HG03378 (cell line): ENCODE measurements around the gene KLF15.

ENCODE experiments used
- ATAC-seq: cut with Tn5 transposase; IDR thresholded peaks from one replicate; pipeline ENCODE4 v1.9.1; 2021; ENCODE audit warnings: mild to moderate bottlenecking, moderate library complexity; ENCODE audit not compliant: unreplicated experiment

Gene KLF15

GRCh38 chr3:126364130-126364695, 7.0 kb upstream of the KLF15 start:
- no peak for ATAC-seq

- no peak for ATAC-seq
Measured at GRCh38 chr3:126361211-126361610, 4.0 kb upstream of the KLF15 start.

DNA sequence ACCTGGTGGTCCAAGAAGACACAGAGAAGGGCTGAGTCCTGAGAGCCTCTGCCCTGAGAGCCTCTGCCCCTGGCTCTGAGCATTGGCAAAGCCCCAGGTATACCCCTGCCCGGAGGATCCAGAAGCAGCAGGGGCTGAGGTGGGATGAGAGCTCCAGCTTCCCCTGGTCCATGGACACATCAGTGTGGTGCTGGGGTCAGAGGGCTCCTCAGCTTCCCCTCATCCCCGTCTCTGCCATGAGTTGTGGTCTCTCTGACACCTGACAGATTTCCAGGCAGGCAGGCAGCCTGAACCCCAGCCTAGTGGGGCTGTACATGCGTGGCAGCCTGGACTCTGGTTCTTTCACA, 3.5 kb upstream of the KLF15 start:
- no peak for ATAC-seq

GRCh38 chr3:126360046-126360713, 3.0 kb upstream of the KLF15 start:
- no peak for ATAC-seq

DNA sequence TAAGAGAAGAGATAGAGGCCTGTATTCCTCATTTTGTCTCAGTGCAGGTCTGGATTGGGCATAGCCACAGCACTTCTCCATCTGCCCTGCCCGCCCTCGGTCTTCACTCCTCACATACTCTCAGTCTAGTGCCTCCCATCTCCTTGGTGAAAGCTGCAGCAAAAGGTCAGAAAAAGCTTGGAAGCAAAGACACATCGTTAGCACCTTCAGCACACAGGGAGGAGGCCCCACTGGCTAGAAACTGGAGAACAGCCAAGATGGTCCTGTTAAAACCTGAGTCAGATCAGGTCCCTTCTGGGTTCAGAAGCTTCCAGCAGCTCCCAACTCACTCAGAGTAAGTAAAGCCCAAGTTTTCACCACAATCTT, 1.6 kb upstream of the KLF15 start:
- no peak for ATAC-seq

- no peak for ATAC-seq
Measured at GRCh38 chr3:126358038-126358815, 1.0 kb upstream of the KLF15 start.

GRCh38 chr3:126356373-126357264, 589 bp downstream of the KLF15 start:
- no peak for ATAC-seq

DNA sequence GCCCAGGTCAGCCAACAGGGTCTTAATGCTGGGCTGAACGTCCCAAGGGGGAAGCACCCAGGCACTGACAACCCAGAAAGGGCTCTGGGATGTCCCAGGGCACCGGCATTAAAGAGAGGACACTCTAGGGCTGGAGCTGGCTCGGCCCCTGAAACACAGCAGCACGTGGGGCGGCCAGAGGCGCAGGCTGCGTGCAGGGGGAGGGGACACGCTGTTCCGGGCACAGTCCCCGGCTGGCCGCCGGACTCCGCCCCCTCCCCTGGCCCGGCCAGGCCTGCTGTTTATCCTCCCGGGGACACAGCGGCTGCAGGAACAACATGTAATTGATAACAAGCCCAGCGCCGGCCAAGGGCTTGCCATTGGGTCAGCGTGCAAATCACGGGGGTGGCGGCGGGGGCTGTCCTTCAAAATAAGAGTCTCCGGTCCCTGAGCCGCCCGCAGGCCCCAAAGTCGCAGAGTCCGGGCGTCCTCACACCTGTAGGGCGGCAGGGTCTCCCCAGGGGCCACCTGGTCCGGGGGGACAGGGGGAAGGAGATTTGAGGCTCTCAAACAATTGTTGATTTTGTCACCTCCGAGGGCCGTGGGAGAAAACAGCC, 1.3 kb downstream of the KLF15 start:
- no peak for ATAC-seq

DNA sequence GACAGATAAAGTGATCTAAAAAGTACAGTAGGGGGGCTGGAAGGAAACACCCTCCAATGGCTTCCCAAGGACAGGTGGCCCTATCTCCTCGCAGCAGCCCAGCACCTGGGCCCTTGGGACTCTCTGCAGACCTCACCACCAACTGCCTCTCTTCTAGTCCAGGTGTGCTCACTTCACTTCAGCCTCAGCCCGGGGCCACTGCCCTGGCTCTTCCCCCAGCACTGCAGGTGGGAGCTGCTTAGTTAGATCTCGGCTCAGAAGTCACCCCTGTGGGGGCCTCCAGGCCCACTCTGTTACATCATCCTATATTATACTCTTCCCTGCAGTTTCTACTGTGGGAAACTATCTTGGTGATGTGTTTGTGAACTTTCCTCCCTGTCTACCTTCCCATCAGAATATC, 2.0 kb downstream of the KLF15 start:
- no peak for ATAC-seq

DNA sequence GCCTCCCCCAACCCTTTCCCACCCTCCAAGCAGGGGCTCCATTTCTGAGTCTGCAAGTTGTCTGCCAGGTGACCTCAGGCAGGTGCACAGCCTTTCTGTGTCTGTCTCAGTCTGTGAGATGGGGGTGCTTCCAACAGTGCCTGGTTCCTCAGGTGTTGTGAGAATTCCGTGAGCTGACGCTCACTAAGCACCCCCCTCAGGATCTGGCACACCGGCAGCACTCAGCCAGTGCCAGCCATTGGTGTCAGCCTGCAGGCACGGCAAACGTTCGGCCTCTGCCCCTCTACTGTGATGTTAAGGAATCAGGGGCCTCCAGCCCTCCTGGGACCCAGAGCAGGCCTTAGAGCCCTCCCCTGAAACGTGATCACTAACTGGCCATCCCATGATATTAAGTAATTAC, 2.4 kb downstream of the KLF15 start:
- no peak for ATAC-seq

DNA sequence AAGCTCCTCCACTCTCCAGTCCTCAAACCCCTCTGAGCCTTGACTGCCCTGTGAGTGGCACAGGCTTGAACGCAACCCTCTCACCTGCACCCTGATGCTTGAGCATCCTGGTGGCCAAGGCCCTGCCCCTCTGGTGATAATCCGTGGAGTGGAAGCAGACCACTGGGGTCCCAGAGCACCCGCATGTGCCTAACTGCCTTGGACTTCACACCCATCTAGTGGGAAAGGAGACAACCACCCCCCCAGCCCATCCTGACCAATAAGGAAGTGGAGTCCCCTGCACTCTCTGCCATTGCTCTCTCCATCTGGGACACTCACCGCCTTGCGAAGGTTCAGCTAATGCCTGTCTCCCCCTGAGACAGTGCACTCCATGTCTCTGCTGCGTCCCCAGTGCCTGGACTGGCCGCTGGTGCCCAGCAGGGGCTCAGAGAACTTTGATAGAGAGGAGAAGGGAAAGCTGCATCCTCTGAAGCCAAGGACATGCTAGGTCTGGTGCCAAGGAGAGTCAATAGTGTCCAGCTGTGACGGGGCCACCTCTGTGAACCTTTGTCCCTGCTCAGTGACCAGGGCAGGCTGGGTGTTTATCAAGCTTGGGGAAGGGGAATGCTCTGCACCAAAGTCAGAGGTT, 3.4 kb downstream of the KLF15 start:
- no peak for ATAC-seq

DNA sequence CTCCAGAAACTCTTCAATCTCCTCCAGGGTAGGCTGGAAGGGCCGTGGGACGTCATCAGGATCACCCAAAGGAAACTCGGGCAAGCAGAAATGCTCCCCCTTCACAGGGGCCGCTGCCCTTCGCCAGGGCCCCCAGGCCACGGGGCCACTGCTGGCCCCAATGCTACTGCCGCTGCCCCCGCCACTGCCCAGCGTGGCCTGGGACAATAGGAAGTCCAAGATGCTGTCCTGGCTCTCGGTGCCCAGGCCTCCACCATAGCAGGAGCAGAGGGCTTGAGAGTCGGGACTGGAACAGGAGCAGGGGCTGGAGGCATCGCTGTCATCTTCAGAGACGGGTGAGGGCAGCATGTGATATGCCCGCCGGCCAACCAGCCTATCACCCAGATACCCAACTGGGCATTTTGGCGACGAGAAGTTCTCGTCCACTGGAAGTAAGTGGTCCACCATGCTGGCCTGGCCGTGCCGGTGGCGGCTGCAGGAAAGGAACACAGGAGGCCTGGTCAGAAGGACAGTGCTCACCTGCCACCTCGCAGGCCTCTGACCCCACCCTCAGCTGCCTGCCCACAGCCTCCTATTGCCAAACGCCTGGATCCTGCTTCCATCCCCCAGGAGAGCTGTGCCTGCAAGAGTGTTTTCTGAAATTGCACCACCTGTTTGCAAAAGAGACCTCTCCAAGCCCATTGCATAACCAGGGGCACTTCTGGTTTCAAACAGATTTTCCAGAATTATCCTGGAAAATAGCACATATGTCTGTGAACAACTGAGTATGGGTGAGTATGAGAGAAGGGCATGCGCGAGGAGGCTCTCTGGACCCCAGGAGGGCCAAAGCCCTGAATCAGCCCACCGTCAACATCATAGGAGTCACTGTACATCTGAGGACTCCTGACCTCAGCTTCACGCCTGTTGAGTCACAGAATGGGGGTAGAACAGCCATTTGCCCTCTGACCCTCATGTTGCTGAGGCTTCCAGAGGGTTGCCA, 4.4 kb downstream of the KLF15 start:
- no peak for ATAC-seq

GRCh38 chr3:126351771-126352475, 5.3 kb downstream of the KLF15 start:
- no peak for ATAC-seq

DNA sequence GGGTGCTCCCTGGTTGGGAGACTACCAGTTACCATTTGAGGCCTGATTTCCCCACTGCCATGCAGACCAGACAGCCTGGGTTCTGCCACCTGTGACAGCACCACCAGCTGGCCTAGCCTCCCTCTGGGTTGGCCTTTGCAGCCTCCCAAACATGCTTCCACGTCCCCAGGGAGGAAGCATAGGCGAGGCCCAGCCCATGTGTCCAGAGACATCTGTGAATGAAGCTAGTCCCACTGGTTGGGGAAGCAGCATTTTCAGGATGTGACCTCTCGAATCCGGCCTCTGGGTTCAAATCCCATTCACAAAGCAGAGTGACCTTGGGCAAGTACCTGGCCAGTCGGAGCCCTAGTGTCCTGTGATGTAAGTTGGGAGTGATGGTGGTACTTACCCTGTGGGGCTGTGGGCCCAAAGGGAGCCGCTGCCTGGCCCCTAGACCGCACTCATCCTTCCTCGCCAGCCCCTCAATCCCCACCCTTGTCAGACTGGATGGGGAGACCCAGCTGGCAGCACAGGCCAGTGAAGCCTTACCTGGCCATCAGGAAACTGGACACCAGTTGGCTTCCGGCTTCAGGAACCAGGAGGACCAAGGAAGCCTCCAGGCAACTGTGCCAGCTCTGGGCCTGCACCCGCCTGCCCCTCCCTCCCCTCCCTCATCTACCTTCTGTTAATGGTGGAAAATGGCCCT, 6.0 kb downstream of the KLF15 start:
- ATAC-seq: no peak

- no peak for ATAC-seq
Measured at GRCh38 chr3:126350502-126351085, 6.6 kb downstream of the KLF15 start.

- ATAC-seq: no peak
Measured at GRCh38 chr3:126349611-126350501, 7.4 kb downstream of the KLF15 start.

- ATAC-seq: no peak
Measured at GRCh38 chr3:126349071-126349470, 8.1 kb downstream of the KLF15 start.
